NCI-H526 (cell line): ENCODE results near the gene JPH2.

Experiments
- DNase-seq, 2 experiments: peaks; one replicate each; lab custom pipeline; 2025; lab: John Stamatoyannopoulos, UW

Gene JPH2

DNA sequence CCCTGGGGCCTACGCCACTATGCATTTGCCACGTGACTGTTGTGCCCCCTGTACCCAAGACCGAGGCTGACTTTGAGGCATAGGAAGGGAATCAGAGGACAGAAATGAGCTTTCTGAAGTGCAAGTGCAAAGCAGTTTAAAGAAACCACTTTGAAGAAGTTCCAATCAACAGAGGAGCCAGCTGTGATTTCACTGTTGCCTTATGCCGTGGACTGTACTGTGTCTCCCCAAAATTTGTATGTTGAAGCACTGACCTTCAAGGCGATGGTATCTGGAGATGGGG is 111.1 kb downstream of the JPH2 start:
- no peak for DNase-seq

DNA sequence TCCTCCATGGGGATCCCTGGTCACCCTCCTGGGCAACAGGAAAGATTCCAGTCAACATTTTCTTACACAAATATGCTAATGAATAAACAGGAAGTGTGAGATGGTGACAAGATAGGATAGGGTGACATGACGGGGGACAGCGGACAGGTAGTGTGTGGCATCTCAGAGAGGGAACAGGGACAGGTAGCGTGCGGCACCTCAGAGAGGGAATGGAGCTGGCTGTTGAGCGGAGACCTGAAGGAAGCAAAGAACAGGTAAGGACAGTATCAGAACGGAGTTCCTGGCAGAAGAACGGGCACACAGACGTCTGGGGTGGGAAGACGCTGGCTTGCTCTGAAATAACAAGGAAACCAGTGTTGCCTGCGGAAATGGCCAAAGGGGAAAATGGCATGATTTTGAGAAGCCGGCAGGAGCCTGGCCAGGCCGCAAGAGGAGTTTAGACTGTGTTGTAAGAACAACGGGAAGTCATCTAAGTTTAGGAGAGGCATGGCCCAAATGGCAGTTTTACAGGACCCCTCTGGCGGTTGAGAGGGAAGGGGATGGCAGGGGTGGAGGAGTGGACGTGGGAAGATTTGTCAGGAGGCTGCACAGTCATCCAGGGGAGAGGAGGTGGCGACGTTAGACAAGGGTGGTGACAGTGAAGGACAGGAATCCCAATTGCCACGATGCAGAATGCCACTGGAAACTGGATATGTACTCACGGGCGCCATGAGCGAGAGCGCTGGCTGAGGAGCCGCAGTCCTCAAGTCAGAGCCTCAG is 111.6 kb downstream of the JPH2 start:
- DNase-seq: no peak

- no peak for DNase-seq
Measured at GRCh38 chr20:44074252-44075151, 112.5 kb downstream of the JPH2 start.

GRCh38 chr20:44073675-44074071 is 113.3 kb downstream of the JPH2 start:
- no peak for DNase-seq

- DNase-seq: no peak
Measured at GRCh38 chr20:44073011-44073674, 113.8 kb downstream of the JPH2 start.

GRCh38 chr20:44072384-44072783 is 114.6 kb downstream of the JPH2 start:
- DNase-seq: no peak

GRCh38 chr20:44071526-44072111 is 115.4 kb downstream of the JPH2 start:
- DNase-seq: no peak

GRCh38 chr20:44071057-44071456 is 115.9 kb downstream of the JPH2 start:
- no peak for DNase-seq

DNA sequence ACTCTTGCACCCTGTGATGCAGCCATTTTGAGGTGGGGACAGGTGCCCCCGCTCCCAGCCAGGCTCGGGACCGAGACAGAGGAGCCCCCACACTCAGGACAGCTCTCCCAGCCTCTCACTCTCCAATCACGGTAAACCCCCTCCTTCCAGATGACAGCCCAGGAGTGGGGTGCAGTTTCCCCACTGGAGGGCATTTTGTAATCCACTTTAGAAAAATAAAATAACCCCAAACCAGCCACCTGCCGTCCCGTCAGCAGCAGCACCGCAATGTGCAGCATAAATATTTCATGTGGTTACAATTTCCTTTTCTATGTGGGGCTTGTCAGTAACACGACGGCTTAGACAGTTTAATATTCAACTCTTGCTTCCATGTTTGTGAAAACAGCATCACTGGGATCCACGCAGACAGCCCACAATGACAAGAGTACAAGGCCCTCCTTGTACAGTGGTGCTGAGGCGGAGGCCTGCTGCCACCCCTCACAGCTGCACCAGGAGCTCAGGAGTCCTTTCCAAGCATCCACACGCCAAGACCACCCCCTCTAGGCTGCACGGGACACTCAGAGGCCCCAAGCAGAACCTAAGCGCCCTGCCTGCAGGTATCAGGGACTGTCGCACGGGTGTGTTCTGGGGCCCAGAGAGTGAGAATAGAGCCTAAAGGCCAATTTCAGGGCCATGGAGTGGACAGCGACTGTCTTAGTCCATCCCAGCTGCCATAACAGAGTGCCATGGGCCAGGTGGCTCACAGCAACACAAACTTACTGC is 116.7 kb downstream of the JPH2 start:
- no peak for DNase-seq

DNA sequence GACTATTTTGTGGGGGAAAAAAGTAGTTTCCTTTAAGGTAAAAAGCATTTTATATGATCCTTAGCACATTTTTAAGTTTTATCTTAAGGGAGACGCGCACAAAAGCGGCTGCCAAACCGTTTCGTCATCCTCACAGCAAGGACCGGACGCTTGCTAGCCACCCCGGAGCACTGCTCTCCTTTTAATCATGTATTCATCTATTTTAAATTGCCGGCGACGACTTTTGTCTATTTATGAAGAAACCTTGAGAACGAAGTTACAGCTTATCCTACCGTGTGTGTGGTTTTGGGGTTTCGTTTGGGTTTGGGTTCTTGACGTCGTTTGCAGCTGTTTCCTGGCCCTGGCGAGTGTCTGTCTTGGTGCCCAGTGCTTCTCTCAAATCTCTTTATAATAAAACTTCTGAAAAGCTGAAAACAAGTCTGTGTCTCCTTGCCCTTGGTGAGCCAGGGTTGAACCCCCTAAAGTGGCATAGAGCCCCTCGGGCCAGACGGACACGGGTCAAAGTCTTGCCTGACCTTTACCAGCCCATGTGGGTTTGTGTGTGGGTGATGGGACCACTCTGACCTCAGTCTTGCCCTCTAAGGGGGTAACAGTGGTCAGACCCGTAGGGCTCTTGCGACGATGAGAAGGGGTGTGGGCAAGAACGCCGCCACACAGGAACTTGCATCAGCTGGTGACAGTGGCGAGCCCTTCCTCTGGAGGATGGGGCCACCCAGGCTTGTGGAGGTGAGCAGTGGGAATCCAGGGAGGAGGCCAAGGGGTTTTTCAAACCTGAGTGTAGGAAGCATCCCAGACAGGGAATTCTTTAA is 117.6 kb downstream of the JPH2 start:
- DNase-seq: no peak

- no peak for DNase-seq
Measured at GRCh38 chr20:44068316-44069201, 118.4 kb downstream of the JPH2 start.

GRCh38 chr20:44067650-44068081 is 119.3 kb downstream of the JPH2 start:
- DNase-seq: no peak

DNA sequence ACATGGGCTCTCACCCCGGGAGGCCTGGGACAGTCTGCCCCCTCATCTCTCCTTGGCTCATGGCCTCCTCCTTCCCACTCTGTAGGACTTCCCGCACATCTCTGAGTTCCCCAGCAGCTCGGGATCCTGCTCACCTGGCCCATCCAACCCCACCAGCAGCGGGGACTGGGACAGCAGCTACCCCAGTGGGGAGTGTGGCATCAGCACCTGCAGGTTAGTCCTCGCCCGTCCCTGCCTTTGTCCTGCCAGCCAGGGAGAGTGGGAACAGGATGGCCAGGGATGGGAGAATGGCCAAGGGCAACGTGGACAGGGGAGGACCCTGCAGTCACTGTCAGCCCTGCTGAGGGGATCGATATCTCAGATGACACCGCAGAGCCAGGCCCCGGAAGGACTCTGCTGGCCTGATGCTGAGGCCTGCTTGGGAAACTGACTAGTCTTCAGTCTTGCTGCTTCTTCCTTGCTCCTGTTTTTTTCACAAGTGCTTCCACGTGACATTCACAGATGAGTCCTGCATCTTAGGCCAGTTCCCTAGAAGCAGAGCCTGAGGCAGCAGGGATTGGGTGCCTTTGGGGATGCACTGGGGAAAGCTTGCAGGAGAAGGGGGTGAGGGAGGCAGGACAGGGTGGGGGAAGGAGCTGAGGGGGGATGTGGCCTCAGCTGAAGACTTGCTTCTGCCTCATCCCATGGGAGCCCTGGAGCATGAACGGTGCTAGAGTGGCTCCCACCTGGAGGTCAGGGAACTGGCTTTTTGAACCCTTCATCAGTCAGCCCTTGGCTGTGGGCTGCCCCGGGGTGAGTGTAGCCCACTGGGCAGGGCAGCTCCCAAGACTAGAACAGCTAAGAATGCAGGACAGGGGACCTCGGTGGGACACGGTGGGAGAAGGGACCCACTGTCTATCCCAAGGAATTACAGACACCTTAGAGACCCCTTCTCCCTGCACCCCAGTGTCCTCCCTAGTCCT is 120.1 kb downstream of the JPH2 start:
- DNase-seq: no peak

- DNase-seq: no peak
Measured at GRCh38 chr20:44065401-44066340, 121.3 kb downstream of the JPH2 start.

- no peak for DNase-seq
Measured at GRCh38 chr20:44064501-44065400, 122.2 kb downstream of the JPH2 start.
